Stimulated activated CD4-positive, alpha-beta T cell treated with anti-CD3 and anti-CD28 coated beads, TNF-alpha, amount 100 ng/mL, for 48 hours (primary cell): ENCODE data around the gene ELMO3.

Experiments
- DNase-seq, 3 donors: peaks; one replicate each; pipeline ENCODE4 v3.0.0-alpha.2; 2020; ENCODE audit warnings: low read depth in 3 of 3

Gene ELMO3

DNA sequence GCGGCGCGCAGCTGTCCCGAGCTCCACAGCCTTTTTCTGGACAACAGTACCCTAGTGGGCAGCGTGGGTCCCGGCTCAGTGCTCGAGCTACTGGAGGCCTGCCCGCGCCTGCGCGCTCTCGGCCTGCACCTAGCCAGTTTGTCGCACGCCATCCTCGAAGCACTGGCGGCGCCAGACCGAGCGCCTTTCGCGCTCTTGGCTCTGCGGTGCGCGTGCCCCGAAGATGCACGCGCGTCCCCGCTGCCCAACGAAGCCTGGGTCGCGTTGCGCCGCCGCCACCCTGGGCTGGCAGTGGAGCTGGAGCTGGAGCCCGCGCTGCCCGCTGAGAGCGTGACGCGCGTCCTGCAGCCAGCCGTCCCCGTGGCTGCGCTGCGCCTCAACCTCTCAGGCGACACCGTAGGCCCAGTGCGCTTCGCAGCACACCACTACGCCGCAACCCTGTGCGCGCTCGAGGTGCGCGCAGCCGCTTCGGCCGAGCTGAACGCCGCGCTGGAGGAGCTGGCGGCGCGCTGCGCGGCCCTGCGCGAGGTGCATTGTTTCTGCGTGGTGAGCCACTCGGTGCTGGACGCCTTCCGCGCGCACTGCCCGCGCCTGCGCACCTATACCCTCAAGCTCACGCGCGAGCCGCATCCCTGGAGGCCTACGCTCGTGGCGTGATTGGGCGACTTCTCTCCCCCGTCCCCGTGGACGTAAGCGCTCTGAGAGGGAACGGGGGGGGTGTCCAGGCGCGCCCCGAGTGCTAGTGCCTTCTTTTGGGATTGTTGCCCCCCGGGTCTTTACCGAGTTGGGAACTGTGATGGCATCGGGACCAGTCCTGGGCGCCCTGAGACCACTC, 35.5 kb upstream of the ELMO3 start:
- no peak for DNase-seq

DNA sequence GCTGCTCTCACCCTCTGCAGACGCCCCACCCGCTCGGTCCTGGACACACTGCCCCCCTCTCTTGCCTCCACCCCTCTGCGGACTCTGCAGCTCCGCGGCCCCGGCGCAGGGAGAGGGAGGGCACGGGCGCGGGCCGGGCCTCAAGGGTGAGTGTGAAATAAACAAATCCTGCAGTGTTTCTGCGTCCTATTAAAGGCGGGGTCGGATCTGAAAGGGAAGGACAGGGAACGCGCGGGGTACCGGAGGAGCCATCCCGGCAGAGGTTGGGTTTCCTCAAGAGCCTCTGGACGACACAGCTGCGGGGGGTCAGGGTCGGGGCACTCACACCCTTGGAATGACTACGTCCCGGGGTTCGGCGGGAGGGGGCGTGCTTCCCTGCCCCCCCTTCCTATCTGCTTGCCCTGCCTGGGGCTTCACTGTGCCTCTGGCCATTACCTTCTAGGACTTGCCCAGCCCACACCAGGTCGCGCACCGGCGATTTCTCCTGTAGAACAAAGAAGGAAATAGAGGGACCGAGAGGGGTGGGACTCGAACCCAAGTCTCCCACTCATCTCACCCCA, 34.9 kb upstream of the ELMO3 start:
- no peak for DNase-seq

DNA sequence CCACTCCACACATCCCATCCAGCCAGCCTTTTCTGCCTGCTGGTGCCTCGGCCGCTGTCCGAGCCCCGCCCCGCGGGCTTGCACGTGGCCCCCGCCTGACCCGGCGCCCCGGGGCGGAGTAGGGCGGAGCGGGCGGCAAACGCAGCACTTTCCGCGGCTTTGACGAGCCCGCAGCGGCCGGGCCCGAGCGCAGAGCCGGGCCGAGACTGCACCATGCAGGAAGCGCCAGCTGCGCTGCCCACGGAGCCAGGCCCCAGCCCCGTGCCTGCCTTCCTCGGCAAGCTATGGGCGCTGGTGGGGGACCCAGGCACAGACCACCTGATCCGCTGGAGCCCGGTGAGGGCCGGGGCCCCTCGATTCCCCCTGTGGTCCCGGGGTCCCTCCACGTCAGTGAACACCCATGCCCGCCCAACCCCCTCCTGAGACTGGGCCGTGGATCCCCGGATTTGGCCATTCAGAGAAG, 34.3 kb upstream of the ELMO3 start, which contains the start of gene HSF4:
HSF4 (plus strand) TSS at position 147 of the 463 bp plus-strand sequence; CDS start at position 214, 67 bp downstream.
- DNase-seq: no peak

- no peak for DNase-seq
These were observed 33.5 kb upstream of the ELMO3 start for GRCh38 chr16:67165121-67166078.

GRCh38 chr16:67166110-67166547, 32.8 kb upstream of the ELMO3 start:
- no peak for DNase-seq

DNA sequence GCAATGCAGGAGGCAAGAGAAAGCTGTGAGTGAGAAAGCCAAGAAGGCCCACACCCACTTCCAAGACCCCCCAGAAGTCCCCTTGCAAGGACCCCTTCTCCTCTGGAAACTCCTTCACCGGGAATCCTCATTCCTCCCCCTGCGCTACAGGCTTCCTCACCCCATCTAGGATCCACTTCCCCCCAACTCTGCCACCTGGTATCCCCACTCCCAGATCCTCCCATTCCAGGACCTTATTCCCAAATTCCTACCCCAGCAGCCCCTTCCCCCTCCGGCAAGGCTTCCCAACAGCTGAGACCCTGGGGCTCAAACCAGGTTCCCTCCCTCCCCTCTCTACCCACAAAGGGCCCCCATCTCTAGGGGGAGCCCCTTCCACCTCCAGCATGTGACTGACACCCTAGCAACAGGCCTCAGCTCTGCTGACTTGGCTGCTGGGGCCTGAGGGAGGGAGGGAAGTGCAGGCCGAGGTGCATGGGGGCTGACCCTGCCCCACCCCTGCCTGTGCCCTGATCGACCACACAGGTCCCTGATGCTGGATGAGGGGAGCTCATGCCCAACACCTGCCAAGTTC, 32.2 kb upstream of the ELMO3 start:
- no peak for DNase-seq

- DNase-seq: no peak
These were observed 31.3 kb upstream of the ELMO3 start for GRCh38 chr16:67167588-67167987.

GRCh38 chr16:67169011-67169451, 29.9 kb upstream of the ELMO3 start:
- no peak for DNase-seq

- DNase-seq: no peak
These were observed 29.2 kb upstream of the ELMO3 start for GRCh38 chr16:67169642-67170167.

- DNase-seq: peak in 1 of 3 donors; percentile 59
These were observed 28.6 kb upstream of the ELMO3 start, which contains the start of gene NOL3 for GRCh38 chr16:67170168-67170948. Gene NOL3 (plus strand): TSS chr16:67170538.

GRCh38 chr16:67170949-67171649, 27.8 kb upstream of the ELMO3 start:
- DNase-seq: no peak

DNA sequence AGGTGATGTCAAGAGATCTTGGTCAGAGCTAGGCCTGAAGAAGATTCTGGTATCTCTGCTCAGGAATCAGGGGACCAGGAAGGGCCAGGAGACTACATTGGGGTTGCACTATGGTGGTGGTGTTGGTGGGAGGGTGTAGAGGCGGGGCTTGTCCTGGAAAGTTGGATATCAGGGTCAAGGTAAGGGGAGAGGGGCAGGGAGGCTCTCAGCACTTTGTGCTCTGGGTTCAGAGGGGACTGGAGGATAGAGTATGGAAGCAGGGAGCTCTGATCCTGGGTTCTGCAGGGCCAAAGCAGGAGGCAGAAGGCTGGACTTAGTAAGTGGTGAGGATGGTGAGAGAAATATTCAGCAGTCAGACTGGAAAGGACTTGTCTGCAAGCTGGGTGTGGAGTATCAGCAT, 25.6 kb upstream of the ELMO3 start:
- no peak for DNase-seq

DNA sequence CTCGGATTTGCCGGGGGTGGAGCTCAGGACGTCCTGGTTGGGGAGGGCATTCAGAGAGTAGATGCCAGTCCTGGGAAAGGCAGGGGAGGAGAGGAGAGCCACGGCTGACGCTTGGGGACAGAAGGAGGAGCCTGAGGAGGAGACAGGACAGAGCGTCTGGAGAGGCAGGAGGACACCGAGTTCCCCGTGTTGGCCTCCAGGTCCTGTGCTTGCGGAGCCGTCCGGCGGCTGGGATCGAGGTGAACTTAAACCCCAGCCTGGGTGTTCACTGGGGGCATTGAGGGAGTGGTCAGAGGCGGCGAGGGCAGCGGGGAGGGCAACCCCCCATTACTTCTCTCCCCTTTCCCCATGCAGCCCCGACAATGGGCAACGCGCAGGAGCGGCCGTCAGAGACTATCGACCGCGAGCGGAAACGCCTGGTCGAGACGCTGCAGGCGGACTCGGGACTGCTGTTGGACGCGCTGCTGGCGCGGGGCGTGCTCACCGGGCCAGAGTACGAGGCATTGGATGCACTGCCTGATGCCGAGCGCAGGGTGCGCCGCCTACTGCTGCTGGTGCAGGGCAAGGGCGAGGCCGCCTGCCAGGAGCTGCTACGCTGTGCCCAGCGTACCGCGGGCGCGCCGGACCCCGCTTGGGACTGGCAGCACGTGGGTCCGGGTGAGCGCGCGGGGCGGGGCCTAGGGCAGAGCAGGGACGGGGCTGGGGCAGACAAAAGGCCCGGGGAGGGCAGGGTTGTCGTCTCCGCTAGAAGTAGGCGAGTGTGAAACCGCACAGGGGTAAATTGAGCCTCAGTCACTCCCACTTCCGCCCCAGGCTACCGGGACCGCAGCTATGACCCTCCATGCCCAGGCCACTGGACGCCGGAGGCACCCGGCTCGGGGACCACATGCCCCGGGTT, 24.9 kb upstream of the ELMO3 start:
- peak in 1 of 3 donors; percentile 53 for DNase-seq

DNA sequence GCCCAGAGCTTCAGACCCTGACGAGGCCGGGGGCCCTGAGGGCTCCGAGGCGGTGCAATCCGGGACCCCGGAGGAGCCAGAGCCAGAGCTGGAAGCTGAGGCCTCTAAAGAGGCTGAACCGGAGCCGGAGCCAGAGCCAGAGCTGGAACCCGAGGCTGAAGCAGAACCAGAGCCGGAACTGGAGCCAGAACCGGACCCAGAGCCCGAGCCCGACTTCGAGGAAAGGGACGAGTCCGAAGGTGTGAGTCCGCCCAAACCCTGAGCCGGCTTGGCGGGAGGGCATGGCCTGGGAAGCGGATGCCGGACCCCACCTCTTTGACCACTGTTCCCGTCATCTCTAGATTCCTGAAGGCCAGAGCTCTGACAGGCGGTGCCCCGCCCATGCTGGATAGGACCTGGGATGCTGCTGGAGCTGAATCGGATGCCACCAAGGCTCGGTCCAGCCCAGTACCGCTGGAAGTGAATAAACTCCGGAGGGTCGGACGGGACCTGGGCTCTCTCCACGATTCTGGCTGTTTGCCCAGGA, 24.2 kb upstream of the ELMO3 start:
- no peak for DNase-seq

DNA sequence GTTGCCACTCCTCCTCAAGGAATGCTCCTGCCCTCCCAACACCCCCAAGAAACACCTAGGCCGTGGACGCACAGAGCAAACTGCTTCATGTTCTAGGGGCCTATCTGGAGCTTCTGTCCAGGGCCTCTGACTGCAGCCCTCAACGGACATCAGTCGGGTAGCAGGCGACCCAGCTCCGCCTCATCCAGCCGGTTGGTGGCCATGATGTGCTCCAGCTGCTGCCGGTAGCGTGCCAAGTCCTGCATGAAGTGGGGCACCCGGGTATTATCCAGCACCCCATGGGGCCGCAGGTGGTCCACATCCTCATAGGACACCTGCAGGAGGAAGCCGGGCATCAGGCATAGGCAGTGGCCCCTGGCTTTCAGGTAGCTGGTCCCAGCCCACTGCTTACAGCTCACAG, 22.3 kb upstream of the ELMO3 start:
- DNase-seq: no peak

- no peak for DNase-seq
These were observed 20.9 kb upstream of the ELMO3 start for GRCh38 chr16:67177743-67178699.

DNA sequence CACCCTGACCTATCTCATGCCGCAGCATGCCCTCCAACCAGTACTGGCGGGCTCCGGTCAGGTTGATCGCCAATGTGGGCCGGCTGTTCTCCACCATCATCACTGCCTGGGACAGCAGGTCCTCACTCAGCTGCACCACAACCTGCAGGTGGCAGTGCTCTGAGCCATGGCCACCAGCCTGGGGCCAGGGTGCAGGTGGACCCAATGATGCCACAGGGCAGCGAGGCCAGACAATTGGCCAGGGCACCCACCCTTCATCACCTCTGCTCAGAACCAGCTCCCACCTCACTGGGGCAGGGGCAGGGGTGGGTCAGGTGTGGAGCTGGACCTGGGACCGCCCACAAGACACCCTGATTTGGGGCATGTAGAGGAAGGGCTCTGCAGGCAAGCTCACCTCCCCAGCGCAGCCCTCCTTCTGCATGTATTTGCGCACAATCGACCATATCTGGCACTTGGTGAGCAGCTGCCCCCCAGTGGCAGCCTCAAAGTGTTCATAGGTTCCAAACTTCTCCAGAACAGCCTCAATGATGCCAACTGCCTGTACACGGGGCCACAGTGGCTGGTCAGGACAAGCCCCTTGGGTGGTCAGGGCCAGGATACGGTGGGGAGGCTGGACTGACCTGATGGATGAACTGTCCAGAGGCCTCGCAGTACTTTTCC, 19.4 kb upstream of the ELMO3 start:
- no peak for DNase-seq
